Measurements from ENCODE around the gene SOX8.

The SOX8 gene

GRCh38 chr16:999677-1000076 lies 18.1 kb downstream of the SOX8 start:
- TF ChIP-seq CTCF (IDR thresholded peaks at IDR 0.05; ENCODE audit: borderline replicate concordance, insufficient read depth, low read depth, low read length) = no peak
- no peak overlapping the region for H3K4me3 ChIP-seq (ENCODE audit: low read depth, low read length)

GRCh38 chr16:1000608-1001007 lies 19.0 kb downstream of the SOX8 start:
- H3K4me3 ChIP-seq (ENCODE audit: low read depth, low read length) = no peak overlapping the region
- no peak for TF ChIP-seq CTCF (IDR thresholded peaks at IDR 0.05; ENCODE audit: borderline replicate concordance, insufficient read depth, low read depth, low read length)

- no peak for TF ChIP-seq CTCF (IDR thresholded peaks at IDR 0.05; ENCODE audit: borderline replicate concordance, insufficient read depth, low read depth, low read length)
- H3K4me3 ChIP-seq (ENCODE audit: low read depth, low read length) = no peak overlapping the region
Observed at GRCh38 chr16:1001096-1001495, 19.5 kb downstream of the SOX8 start.

GRCh38 chr16:1002399-1003166 lies 21.0 kb downstream of the SOX8 start:
- H3K4me3 ChIP-seq (ENCODE audit: low read depth, low read length) = no peak overlapping the region
- no peak for TF ChIP-seq CTCF (IDR thresholded peaks at IDR 0.05; ENCODE audit: borderline replicate concordance, insufficient read depth, low read depth, low read length)

- no peak for TF ChIP-seq CTCF (IDR thresholded peaks at IDR 0.05; ENCODE audit: borderline replicate concordance, insufficient read depth, low read depth, low read length)
- no peak overlapping the region for H3K4me3 ChIP-seq (ENCODE audit: low read depth, low read length)
Observed at GRCh38 chr16:1003391-1004347, 22.1 kb downstream of the SOX8 start.

GRCh38 chr16:1005286-1005685 lies 23.7 kb downstream of the SOX8 start:
- H3K4me3 ChIP-seq (ENCODE audit: low read depth, low read length) = no peak overlapping the region
- no peak for TF ChIP-seq CTCF (IDR thresholded peaks at IDR 0.05; ENCODE audit: borderline replicate concordance, insufficient read depth, low read depth, low read length)

All from GM12875 (cell line).